SKM-1 (cell line): ENCODE results near the gene PRSS21.

Source experiments
- DNase-seq: peaks from one replicate; lab custom pipeline; 2025; ENCODE audit not compliant: unreplicated experiment; lab: John Stamatoyannopoulos, UW

The PRSS21 gene

DNA sequence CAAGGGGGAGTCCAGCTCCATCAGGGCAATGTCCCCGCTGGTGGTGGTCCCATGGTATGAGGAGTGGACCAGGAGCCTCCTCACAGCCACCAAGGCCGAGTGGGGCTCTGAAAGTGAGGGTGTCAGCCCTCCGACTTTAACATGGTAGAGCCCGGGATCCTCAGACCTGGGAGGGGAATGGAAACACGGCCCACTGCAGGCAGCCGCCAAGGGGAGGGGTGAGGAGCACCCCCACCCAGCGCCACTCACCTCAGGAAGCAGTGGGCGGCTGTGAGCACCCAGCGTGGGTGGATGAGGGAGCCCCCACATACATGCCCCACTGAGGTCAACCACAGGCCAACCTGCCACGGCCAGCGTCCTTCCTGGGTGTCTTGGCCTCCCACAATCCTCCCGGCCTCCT lies 23.9 kb downstream of the PRSS21 start:
- DNase-seq: no peak

- no peak for DNase-seq
Observed at GRCh38 chr16:2841606-2842339, 24.7 kb downstream of the PRSS21 start.

GRCh38 chr16:2842340-2843000 lies 25.4 kb downstream of the PRSS21 start:
- no peak for DNase-seq

- no peak for DNase-seq
Observed at GRCh38 chr16:2843526-2843925, 26.5 kb downstream of the PRSS21 start.

GRCh38 chr16:2845116-2845515 lies 28.1 kb downstream of the PRSS21 start:
- no peak for DNase-seq

GRCh38 chr16:2846511-2847310 lies 29.7 kb downstream of the PRSS21 start:
- DNase-seq: no peak

DNA sequence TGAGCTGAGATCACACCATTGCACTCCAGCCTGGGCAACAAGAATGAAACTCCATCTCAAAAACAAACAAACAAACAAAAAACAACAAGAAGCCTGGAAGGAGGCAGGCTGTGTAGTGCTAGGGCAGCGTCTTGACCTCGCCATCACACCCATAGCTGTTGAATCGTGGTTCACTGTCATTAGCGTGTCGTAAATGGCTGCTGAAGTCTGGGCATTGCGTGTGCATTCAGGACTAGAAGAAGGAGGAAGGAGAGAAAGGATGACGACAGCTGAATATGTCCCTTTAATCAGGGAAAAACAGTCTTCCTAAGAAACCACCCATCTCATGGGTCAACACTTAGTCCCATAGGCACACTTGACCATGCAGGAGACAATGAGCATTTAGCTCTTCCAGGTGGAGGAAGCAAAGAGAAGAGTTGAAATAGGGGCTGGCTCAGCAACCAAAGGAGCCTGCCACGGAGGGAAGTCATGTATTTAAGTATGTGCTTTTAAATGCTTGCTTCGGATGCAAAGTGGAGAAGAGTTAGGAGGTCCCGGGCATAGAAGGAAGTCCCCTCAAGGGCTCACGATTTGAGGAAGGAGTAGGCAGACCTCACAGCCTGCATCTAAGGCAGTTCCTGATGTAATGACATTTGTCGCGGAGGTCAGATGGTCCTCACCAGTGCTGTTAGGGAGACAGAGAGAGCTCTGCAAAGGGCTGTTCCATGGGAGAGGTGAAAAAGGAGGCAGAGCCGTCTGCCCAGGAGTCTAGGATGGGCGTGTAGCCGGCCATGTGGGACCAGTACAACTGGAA lies 32.1 kb downstream of the PRSS21 start:
- no peak for DNase-seq

DNA sequence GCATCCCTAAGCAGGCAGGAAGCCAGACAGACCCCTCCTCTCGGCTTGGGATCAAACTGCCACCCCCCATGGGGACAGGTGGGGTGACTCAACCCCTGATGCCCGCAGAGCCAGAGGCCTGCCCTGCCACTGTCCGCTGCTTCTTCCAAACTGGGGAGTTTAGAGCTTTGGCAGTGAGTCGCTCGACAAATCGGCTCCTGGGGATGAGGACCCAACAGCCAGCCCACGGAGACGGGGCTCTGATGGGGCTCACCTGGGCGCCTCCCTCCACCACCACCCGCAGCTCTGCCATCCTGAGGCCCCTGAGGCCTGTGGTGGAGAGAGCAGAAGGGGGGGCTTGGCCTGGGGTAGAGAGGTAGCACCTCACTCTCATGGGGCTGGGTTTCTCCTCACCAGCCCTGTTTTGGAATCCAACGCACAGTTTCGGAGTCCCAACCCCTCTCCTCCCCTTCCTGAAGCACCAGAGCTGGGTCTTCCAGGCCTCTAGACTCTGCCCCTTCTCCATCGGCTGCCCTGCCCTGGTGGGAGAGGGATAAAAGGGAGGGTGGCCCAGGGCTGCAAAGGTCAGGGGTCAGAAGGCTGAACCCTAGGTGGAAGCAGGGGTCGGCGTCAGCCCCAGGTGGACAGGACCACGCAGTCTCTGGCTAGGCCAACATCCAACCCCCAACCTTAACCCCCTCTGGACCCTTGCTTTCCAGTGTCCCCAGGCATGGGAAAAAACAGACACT lies 35.1 kb downstream of the PRSS21 start:
- no peak for DNase-seq

- no peak for DNase-seq
Observed at GRCh38 chr16:2852731-2853507, 35.9 kb downstream of the PRSS21 start.

DNA sequence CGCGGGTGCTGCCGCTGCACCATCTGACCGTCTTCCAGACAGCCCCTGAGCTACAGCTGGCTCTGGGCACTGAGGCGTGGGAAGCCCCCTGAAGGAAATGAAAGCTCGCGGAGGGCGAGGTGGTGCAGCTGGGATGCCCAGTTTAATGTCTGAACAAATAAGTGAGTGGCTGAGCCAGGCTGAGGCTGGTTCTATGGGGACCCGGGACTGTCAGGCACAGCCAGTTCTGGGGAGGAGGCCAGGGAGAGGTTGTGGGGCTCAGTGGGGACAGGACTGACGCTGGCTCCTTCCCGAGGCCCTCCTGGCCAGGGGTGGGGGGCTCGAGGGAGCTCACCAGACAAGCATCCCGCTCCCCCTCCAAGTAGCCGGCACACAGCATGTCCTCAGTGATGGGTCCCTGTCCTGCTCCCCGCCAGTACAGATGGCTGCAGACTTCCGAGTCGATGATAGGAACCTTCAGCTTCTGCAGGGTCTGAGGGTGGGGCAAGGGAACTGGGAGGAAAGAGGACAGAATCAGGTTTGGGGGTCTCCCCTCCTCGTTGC lies 36.6 kb downstream of the PRSS21 start:
- DNase-seq: no peak

GRCh38 chr16:2854700-2855309 lies 37.8 kb downstream of the PRSS21 start:
- no peak for DNase-seq

DNA sequence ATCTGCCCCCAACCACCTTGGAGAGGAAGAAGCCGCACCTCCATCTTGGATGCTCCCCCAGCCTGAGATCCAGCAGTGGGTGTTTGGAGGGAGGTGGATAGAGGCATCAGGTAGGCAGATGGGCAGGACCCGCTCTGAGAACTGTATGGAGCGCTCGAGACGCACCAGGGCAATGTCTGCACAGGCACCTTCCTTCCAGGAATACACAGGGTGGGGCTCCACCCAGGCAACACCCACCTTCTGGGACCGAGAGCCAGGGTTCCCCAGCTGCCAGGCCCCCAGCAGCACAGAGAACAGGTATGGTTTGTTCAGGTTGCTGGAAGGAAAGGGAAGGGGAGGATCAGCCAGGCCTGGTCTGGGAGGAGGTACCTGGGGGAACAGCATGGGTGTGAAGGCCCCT lies 38.5 kb downstream of the PRSS21 start:
- no peak for DNase-seq

- DNase-seq: no peak
Observed at GRCh38 chr16:2856061-2856670, 39.1 kb downstream of the PRSS21 start.

DNA sequence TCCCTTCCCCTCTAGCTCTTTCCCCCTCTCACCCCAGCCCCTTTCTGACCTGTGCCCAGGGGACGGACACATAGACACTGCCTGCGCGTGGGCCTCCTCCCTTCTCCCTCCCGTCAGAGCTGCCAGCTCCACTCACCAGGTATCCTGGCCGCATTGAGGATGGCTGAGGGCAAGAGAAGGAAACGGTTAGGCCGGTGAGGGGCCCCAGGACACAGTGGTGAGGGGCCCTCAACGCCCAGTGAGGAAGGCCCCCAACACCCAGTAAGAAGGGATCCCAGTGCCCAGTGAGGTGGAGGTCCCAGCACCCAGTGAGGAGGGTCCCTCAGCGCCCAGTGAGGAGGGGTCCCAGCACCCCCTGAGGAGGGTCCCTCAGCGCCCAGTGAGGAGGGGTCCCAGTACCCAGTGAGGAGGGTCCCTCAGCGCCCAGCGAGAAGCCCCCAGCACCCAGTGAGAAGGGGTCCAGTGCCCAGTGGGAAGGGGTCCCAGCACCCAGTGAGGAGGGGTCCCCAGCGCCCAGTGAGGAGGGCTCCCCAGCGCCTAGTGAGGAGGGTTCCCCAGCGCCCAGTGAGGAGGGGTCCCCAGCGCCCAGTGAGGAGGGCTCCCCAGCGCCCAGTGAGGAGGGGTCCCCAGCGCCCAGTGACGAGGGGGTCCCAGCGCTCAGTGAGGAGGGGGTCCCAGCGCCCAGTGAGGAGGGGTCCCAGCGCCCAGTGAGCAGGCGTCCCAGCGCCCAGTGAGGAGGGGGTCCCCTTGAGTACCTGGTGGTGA lies 39.8 kb downstream of the PRSS21 start:
- DNase-seq: no peak

DNA sequence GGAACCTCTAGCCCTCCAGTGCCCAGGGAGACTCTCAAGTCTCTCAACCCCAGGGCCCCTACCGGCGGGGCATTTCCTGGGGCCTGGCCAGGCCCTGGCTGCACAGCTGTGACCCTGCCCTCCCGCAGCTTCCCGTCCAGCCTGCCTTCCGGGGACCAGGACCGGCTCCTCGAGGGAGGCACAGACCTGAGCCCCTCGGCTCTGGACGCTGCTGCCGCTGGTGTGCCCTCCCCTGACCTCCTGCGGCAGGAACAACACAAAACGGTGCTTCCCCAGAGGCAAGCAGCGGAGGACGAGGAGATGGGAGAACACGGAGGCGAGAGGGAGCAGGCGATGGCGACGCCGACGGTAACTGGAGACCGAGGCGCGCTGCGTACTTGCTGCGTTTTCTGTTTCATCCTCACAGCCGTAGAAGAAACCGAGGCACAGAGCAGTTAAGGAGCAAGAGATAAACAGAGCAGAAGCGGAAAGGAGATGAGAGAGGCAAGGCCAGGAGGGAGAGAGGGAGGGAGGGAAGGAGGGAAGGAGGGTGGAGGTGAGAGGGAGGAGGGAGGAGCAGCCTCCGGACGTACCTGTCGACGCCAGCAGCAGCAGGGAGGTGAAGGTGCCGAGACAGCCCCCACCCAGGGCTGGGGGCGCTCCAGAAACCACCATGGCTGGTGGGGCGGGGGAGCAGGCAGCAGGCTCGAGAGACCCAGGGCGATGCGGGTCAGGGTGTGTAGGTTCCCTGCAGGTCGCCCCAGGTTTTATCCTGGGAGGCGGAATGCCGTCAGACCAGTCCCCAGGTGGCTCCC lies 40.6 kb downstream of the PRSS21 start, which contains the start of gene PRSS22:
TSS of gene PRSS22 (minus strand) at position 720 of the 794 bp plus-strand sequence. CDS start at position 654, 66 bp downstream.
- DNase-seq: no peak

DNA sequence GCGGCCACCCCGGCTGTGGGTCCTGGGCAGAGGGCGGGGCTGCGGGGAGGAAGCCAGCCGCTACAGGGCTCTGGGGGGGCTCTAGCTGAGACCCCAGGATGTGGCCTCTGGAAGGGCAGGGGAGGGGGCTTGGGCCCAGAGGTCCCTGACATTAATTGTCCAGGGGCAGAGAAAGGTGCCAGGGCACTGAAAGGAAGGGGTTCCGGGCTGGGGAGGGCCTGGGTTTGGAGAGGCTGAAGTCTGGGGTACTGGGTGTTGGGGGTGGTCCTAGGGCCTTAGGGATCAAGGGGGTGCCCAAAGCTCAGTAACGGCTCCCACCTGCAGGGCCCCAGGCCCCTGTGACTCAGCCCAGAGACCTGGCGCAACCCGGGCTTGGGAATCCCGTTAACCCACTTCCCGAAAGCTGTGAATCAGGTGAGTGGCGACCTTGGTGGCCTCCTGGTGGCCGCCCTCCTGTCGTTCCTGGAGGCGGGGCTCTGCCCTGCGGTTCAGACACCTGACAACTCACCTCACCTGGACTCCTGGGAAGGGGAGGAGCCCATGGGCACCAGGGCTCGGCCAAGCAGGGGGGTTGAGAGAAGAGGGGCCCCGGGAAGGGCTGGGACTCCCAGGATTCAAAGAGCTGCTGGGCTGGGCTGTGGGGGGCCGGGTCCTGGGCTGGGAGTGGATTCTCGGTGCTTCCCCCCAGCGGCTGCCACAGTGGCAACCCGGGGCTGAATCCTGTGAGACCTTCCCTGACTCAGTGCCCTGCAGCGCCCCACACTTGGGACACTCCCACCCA lies 41.4 kb downstream of the PRSS21 start:
- no peak for DNase-seq
